Left renal pelvis (tissue), 4 donors: Measurements from ENCODE around the gene USP17L27. TPM values are rescaled to one million over a fixed set of nuclear protein-coding genes. Genes with fewer than 3 reads are reported as not detected.
"Not testable (repeated sequence)": the region's sequence is repeated elsewhere in the genome, so short reads cannot be mapped to it uniquely, and the experiment has no call there.

Experiments
- DNase-seq, 4 donors: peaks; one replicate each; pipeline ENCODE4 v3.0.0-alpha.2; 2013; ENCODE audit warnings: low read depth in 4 of 4, low spot score in 3 of 4
- polyA plus RNA-seq, 4 donors: library from polyadenylated mRNA; unstranded; fragments of 120-200 nt; gene quantifications; one replicate each; pipeline ENCODE4 v1.2.1, GENCODE V29; 2013; ENCODE audit not compliant: insufficient read length in 4 of 4

USP17L27 gene
- not detected for polyA plus RNA-seq

- DNase-seq = not testable (repeated sequence)
These were observed at the start of gene USP17L27 for GRCh38 chr4:9343848-9344247. Gene USP17L27, plus strand, starts transcription at chr4:9344148. Its CDS starts 0 bp downstream, at chr4:9344148.

GRCh38 chr4:9324191-9324590 is 19.8 kb upstream of the USP17L27 start:
- not testable (repeated sequence) for DNase-seq

- not testable (repeated sequence) for DNase-seq
These were observed 19.1 kb upstream of the USP17L27 start, which contains the start of gene USP17L24 for GRCh38 chr4:9324865-9325264. Gene USP17L24, plus strand, starts transcription at chr4:9325165. Its CDS starts 0 bp downstream, at chr4:9325165.

- not testable (repeated sequence) for DNase-seq
These were observed 14.3 kb upstream of the USP17L27 start, which contains the start of gene USP17L25 for GRCh38 chr4:9329611-9330010. Gene USP17L25, plus strand, starts transcription at chr4:9329911. Its CDS starts 0 bp downstream, at chr4:9329911.

GRCh38 chr4:9334358-9334757 is 9.6 kb upstream of the USP17L27 start, which contains the start of gene USP17L26:
Gene USP17L26, plus strand, starts transcription at chr4:9334658. Its CDS starts 0 bp downstream, at chr4:9334658.
- DNase-seq = not testable (repeated sequence)

- DNase-seq = not testable (repeated sequence)
These were observed 4.8 kb upstream of the USP17L27 start, which contains the start of gene USP17L5 for GRCh38 chr4:9339103-9339502. Gene USP17L5, plus strand, starts transcription at chr4:9339403. Its CDS starts 0 bp downstream, at chr4:9339403.

- not testable (repeated sequence) for DNase-seq
These were observed 4.6 kb downstream of the USP17L27 start, which contains the start of gene USP17L28 for GRCh38 chr4:9348593-9348992. Gene USP17L28, plus strand, starts transcription at chr4:9348893. Its CDS starts 0 bp downstream, at chr4:9348893.

GRCh38 chr4:9350866-9351265 is 6.9 kb downstream of the USP17L27 start:
- not testable (repeated sequence) for DNase-seq

- DNase-seq = not testable (repeated sequence)
These were observed 9.4 kb downstream of the USP17L27 start, which contains the start of gene USP17L29 for GRCh38 chr4:9353338-9353737. Gene USP17L29, plus strand, starts transcription at chr4:9353638. Its CDS starts 0 bp downstream, at chr4:9353638.

- DNase-seq = not testable (repeated sequence)
These were observed 18.9 kb downstream of the USP17L27 start, which contains the start of gene USP17L30 for GRCh38 chr4:9362829-9363228. Gene USP17L30, plus strand, starts transcription at chr4:9363129. Its CDS starts 0 bp downstream, at chr4:9363129.

- not testable (repeated sequence) for DNase-seq
These were observed 35.9 kb downstream of the USP17L27 start for GRCh38 chr4:9379881-9380280.

GRCh38 chr4:9381012-9381534 is 37.1 kb downstream of the USP17L27 start:
- not testable (repeated sequence) for DNase-seq

GRCh38 chr4:9384126-9384525 is 40.2 kb downstream of the USP17L27 start:
- no peak for DNase-seq

- not testable (repeated sequence) for DNase-seq
These were observed 45.1 kb downstream of the USP17L27 start for GRCh38 chr4:9389001-9389400.

Other genes with a start within 250 kb of the USP17L27 start
- gene FAM90A26, start 173.7 kb upstream of the USP17L27 start, polyA plus RNA-seq = under 1 TPM in 1 of 4 donors, not detected in 3; 0.06 TPM
- gene USP17L10, start 133.5 kb upstream of the USP17L27 start, polyA plus RNA-seq = not detected
- gene USP17L11, start 128.7 kb upstream of the USP17L27 start, polyA plus RNA-seq = not detected
- gene USP17L12, start 124.0 kb upstream of the USP17L27 start, polyA plus RNA-seq = not detected
- not detected for gene USP17L13, start 119.3 kb upstream of the USP17L27 start, polyA plus RNA-seq
- not detected for gene USP17L15, start 109.8 kb upstream of the USP17L27 start, polyA plus RNA-seq
- gene USP17L17, start 100.3 kb upstream of the USP17L27 start, polyA plus RNA-seq = not detected
- gene USP17L18, start 95.5 kb upstream of the USP17L27 start, polyA plus RNA-seq = not detected
- gene USP17L19, start 90.8 kb upstream of the USP17L27 start, polyA plus RNA-seq = not detected
- not detected for gene USP17L20, start 86.0 kb upstream of the USP17L27 start, polyA plus RNA-seq
- not detected for gene USP17L21, start 81.3 kb upstream of the USP17L27 start, polyA plus RNA-seq
- gene USP17L22, start 76.5 kb upstream of the USP17L27 start, polyA plus RNA-seq = not detected
- not detected for gene USP17L24, start 19.0 kb upstream of the USP17L27 start, polyA plus RNA-seq
- not detected for gene USP17L25, start 14.2 kb upstream of the USP17L27 start, polyA plus RNA-seq
- gene USP17L26, start 9.5 kb upstream of the USP17L27 start, polyA plus RNA-seq = not detected
- not detected for gene USP17L5, start 4.7 kb upstream of the USP17L27 start, polyA plus RNA-seq
- gene USP17L28, start 4.7 kb downstream of the USP17L27 start, polyA plus RNA-seq = not detected
- not detected for gene USP17L29, start 9.5 kb downstream of the USP17L27 start, polyA plus RNA-seq
- gene USP17L30, start 19.0 kb downstream of the USP17L27 start, polyA plus RNA-seq = not detected
- not detected for gene DEFB131A, start 100.3 kb downstream of the USP17L27 start, polyA plus RNA-seq